ENCODE measurements around the gene TMCO6. TPM values are rescaled to one million over a fixed set of nuclear protein-coding genes. Genes with fewer than 3 reads are reported as not detected.
"Not testable (repeated sequence)": the region's sequence is repeated elsewhere in the genome, so short reads cannot be mapped to it uniquely, and the experiment has no call there.

TMCO6 gene
- polyA plus RNA-seq, 1 donor from 2014 or later, result 23.5 TPM

DNA sequence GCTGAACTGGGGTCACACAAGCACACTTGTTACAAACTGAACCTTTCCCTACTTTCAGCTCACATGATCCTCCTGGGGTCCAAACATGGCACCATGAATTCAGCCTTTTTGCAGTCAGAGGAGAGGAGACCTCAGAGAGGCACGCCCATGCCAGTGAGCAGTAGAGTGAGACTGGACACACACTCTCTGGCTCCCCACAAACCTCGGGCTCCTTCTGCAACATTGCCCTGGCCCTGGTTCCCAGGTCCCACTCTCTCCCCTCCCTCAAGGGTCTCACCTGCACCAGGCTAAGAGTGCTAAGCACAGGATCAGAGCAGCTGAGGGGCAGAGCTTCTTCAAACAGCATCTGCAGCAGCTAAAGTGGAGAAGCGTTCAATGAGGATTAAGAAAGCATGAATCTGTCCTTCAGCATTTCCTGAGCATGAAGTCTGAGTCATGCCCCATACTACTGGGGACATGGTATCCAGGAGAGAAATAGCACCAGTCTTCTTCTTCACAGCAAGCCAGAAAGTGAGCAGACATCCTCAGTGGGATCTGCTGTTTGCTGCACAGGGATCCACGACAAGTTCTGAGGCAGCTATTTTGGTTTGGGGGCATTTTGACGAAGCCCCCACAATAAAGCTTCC lies 47.4 kb upstream of the TMCO6 start:
- Histone ChIP-seq H3K9me2 (ENCODE audit: insufficient read depth, low read length) (no peaks in the 10 kb centered on the region), H3K4me2 (ENCODE audit: low read length) (no peak overlapping the region), H3K9ac (ENCODE audit: low read length) (no peak overlapping the region), H3K79me2 (replicated peaks; ENCODE audit: insufficient read depth, low read length) (no peaks in the 10 kb centered on the region), H3K4me3 (ENCODE audit: low read length) (no peak overlapping the region), H3F3A (ENCODE audit: insufficient read depth, low read length, poor library complexity, severe bottlenecking) (no peaks in the 10 kb centered on the region), H3K27me3 (ENCODE audit: insufficient read depth, low read depth, low read length) (no peaks in the 10 kb centered on the region), H2AFZ (ENCODE audit: low read depth, low read length) (no peak overlapping the region), H3K36me3 (ENCODE audit: insufficient read depth, low read length) (no peaks in the 10 kb centered on the region), H4K20me1 (ENCODE audit: insufficient read depth) (no peaks in the 10 kb centered on the region), H3K27ac (ENCODE audit: low read length) (no peak overlapping the region), H3K9me3 (ENCODE audit: low read length) (no peaks in the 10 kb centered on the region)
- TF ChIP-seq EP300 (conservative IDR thresholded peaks at IDR 0.05; ENCODE audit: poor library complexity, severe bottlenecking) (no peak), MXI1 (conservative IDR thresholded peaks at IDR 0.05; ENCODE audit: poor library complexity, severe bottlenecking) (no peak), TAF1 (IDR thresholded peaks at IDR 0.05; ENCODE audit: low read depth) (no peak), EZH2 (IDR thresholded peaks at IDR 0.05; ENCODE audit: borderline replicate concordance, insufficient read depth, low read length, poor library complexity, severe bottlenecking) (no peak), RAD21 (conservative IDR thresholded peaks at IDR 0.05) (no peak), POLR2AphosphoS5 (IDR thresholded peaks at IDR 0.05) (no peak), SMC3 (conservative IDR thresholded peaks at IDR 0.05; ENCODE audit: poor library complexity) (no peak)
- TF ChIP-seq, protein P1, sequence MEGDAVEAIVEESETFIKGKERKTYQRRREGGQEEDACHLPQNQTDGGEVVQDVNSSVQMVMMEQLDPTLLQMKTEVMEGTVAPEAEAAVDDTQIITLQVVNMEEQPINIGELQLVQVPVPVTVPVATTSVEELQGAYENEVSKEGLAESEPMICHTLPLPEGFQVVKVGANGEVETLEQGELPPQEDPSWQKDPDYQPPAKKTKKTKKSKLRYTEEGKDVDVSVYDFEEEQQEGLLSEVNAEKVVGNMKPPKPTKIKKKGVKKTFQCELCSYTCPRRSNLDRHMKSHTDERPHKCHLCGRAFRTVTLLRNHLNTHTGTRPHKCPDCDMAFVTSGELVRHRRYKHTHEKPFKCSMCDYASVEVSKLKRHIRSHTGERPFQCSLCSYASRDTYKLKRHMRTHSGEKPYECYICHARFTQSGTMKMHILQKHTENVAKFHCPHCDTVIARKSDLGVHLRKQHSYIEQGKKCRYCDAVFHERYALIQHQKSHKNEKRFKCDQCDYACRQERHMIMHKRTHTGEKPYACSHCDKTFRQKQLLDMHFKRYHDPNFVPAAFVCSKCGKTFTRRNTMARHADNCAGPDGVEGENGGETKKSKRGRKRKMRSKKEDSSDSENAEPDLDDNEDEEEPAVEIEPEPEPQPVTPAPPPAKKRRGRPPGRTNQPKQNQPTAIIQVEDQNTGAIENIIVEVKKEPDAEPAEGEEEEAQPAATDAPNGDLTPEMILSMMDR (IDR thresholded peaks at IDR 0.05; ENCODE audit: poor library complexity, severe bottlenecking), result no peak
- TF ChIP-seq, protein P2, sequence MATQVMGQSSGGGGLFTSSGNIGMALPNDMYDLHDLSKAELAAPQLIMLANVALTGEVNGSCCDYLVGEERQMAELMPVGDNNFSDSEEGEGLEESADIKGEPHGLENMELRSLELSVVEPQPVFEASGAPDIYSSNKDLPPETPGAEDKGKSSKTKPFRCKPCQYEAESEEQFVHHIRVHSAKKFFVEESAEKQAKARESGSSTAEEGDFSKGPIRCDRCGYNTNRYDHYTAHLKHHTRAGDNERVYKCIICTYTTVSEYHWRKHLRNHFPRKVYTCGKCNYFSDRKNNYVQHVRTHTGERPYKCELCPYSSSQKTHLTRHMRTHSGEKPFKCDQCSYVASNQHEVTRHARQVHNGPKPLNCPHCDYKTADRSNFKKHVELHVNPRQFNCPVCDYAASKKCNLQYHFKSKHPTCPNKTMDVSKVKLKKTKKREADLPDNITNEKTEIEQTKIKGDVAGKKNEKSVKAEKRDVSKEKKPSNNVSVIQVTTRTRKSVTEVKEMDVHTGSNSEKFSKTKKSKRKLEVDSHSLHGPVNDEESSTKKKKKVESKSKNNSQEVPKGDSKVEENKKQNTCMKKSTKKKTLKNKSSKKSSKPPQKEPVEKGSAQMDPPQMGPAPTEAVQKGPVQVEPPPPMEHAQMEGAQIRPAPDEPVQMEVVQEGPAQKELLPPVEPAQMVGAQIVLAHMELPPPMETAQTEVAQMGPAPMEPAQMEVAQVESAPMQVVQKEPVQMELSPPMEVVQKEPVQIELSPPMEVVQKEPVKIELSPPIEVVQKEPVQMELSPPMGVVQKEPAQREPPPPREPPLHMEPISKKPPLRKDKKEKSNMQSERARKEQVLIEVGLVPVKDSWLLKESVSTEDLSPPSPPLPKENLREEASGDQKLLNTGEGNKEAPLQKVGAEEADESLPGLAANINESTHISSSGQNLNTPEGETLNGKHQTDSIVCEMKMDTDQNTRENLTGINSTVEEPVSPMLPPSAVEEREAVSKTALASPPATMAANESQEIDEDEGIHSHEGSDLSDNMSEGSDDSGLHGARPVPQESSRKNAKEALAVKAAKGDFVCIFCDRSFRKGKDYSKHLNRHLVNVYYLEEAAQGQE (IDR thresholded peaks at IDR 0.05; ENCODE audit: borderline replicate concordance), result no peak

DNA sequence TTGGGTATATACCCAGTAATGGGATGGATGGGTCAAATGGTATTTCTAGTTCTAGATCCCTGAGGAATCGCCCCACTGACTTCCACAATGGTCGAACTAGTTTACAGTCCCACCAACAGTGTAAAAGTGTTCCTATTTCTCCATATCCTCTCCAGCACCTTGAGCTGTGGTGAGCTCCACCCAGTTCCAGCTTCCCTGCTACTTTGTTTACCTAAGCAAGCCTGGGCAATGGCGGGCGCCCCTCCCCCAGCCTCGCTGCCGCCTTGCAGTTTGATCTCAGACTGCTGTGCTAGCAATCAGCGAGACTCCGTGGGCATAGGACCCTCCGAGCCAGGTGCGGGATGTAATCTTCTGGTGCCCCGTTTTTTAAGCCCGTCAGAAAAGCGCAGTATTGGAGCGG lies 46.2 kb upstream of the TMCO6 start:
- H3K4me3 ChIP-seq (ENCODE audit: low read length); H3K9ac ChIP-seq (ENCODE audit: low read length); H3K36me3 ChIP-seq (ENCODE audit: insufficient read depth, low read length); H3K9me3 ChIP-seq (ENCODE audit: low read length); H3K27ac ChIP-seq (ENCODE audit: low read length); H3K9me2 ChIP-seq (ENCODE audit: insufficient read depth, low read length); H4K20me1 ChIP-seq (ENCODE audit: insufficient read depth); H3K27me3 ChIP-seq (ENCODE audit: insufficient read depth, low read depth, low read length); H3K4me2 ChIP-seq (ENCODE audit: low read length); H3F3A ChIP-seq (ENCODE audit: insufficient read depth, low read length, poor library complexity, severe bottlenecking); H2AFZ ChIP-seq (ENCODE audit: low read depth, low read length); H3K79me2 ChIP-seq (replicated peaks; ENCODE audit: insufficient read depth, low read length): not testable (repeated sequence)

DNA sequence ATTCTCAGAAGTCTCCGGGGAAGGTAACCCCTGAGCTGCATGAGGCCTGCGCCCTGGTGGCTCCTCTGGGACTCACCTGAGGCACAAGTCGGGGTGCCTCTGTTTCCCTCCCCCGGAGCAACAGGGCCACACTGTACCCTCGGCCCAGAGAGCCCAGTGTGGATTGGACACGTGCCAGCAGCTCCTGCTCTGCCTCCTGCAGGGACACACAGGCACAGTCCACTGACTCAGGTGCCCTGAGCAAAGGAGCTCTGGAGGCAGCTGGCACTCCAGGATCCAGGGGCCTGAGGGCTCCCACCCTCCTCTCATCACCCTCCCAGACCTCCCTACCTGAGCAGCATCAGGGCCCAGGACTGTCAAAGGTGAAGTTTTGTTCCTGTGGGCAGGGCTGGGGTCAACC lies 45.1 kb upstream of the TMCO6 start:
- Histone ChIP-seq H4K20me1 (ENCODE audit: insufficient read depth) (no peaks in the 10 kb centered on the region), H3K27me3 (ENCODE audit: insufficient read depth, low read depth, low read length) (no peaks in the 10 kb centered on the region), H3K4me3 (ENCODE audit: low read length) (no peak overlapping the region), H3K27ac (ENCODE audit: low read length) (no peak overlapping the region), H3F3A (ENCODE audit: insufficient read depth, low read length, poor library complexity, severe bottlenecking) (no peaks in the 10 kb centered on the region), H3K36me3 (ENCODE audit: insufficient read depth, low read length) (no peaks in the 10 kb centered on the region), H3K79me2 (replicated peaks; ENCODE audit: insufficient read depth, low read length) (no peaks in the 10 kb centered on the region), H3K9me2 (ENCODE audit: insufficient read depth, low read length) (no peaks in the 10 kb centered on the region), H3K9ac (ENCODE audit: low read length) (no peak overlapping the region), H3K4me2 (ENCODE audit: low read length) (no peak overlapping the region), H3K9me3 (ENCODE audit: low read length) (no peaks in the 10 kb centered on the region), H2AFZ (ENCODE audit: low read depth, low read length) (no peak overlapping the region)
- no peak for TF ChIP-seq EP300 (conservative IDR thresholded peaks at IDR 0.05; ENCODE audit: poor library complexity, severe bottlenecking)
- TF ChIP-seq, protein P1 (IDR thresholded peaks at IDR 0.05; ENCODE audit: poor library complexity, severe bottlenecking), result no peak
- no peak for TF ChIP-seq RAD21 (conservative IDR thresholded peaks at IDR 0.05)
- TF ChIP-seq MXI1 (conservative IDR thresholded peaks at IDR 0.05; ENCODE audit: poor library complexity, severe bottlenecking), result no peak
- TF ChIP-seq, protein P2 (IDR thresholded peaks at IDR 0.05; ENCODE audit: borderline replicate concordance), result no peak
- no peak for TF ChIP-seq EZH2 (IDR thresholded peaks at IDR 0.05; ENCODE audit: borderline replicate concordance, insufficient read depth, low read length, poor library complexity, severe bottlenecking)
- no peak for TF ChIP-seq POLR2AphosphoS5 (IDR thresholded peaks at IDR 0.05)
- no peak for TF ChIP-seq TAF1 (IDR thresholded peaks at IDR 0.05; ENCODE audit: low read depth)
- TF ChIP-seq SMC3 (conservative IDR thresholded peaks at IDR 0.05; ENCODE audit: poor library complexity), result no peak

Data from neural cell (in vitro differentiated cells).